OCI-LY3 (cell line): ENCODE results near the gene KCNC4.

Experiments
- H2AFZ ChIP-seq: fragments of 200-600, 300-600 bp; shearing (Covaris generic); 2 replicates; pipeline ENCODE4 v1.6.0; 2014; ENCODE audit warnings: antibody characterized with exemption, low read depth, low read length
- H3K27ac ChIP-seq: fragments of 200-600, 300-600 bp; sonication (generic); 2 replicates; pipeline ENCODE4 v1.5.1; 2014; ENCODE audit warnings: mild to moderate bottlenecking, low read length, moderate library complexity, mixed read lengths
- H3K27me3 ChIP-seq: fragments of 200-600, 300-600 bp; sonication (generic); 2 replicates; pipeline ENCODE4 v1.6.1; 2014; ENCODE audit warnings: low read depth, low read length, mixed read lengths
- H3K36me3 ChIP-seq: fragments of 200-600, 300-600 bp; sonication (generic); replicated peaks from 2 replicates; pipeline ENCODE3; 2014; ENCODE audit warnings: low read depth, low read length, mixed read lengths
- H3K4me1 ChIP-seq: fragments of 300-600, 200-600 bp; sonication (generic); 2 replicates; pipeline ENCODE4 v1.6.1; 2014; ENCODE audit warnings: low read length, mixed read lengths
- H3K4me2 ChIP-seq: fragments of 200-600, 300-600 bp; sonication (generic); 2 replicates; pipeline ENCODE4 v1.6.1; 2014; ENCODE audit warnings: low read length, mixed read lengths
- H3K4me3 ChIP-seq: fragments of 300-600, 200-600 bp; sonication (generic); 2 replicates; pipeline ENCODE4 v1.5.1; 2014; ENCODE audit warnings: antibody characterized with exemption, mild to moderate bottlenecking, low read length, moderate library complexity
- H3K79me2 ChIP-seq: fragments of 300-600, 200-600 bp; shearing (Covaris generic); 2 replicates; pipeline ENCODE4 v1.6.1; 2014; ENCODE audit warnings: mild to moderate bottlenecking, low read length, mixed read lengths
- H3K9ac ChIP-seq: fragments of 300-600, 200-600 bp; shearing (Covaris generic); 2 replicates; pipeline ENCODE4 v1.6.0; 2014; ENCODE audit warnings: mild to moderate bottlenecking, low read length, moderate library complexity
- H3K9me3 ChIP-seq: fragments of 200-600, 300-600 bp; shearing (Covaris generic); 2 replicates; pipeline ENCODE4 v1.6.1; 2014; ENCODE audit warnings: low read length, mixed read lengths; ENCODE audit not compliant: insufficient read depth
- H4K20me1 ChIP-seq: fragments of 200-600, 300-600 bp; sonication (generic); 2 replicates; pipeline ENCODE4 v1.6.1; 2016; ENCODE audit warnings: low read length, mixed read lengths; ENCODE audit not compliant: insufficient read depth
- CTCF ChIP-seq: fragments of 200-600, 300-600 bp; sonication (generic); IDR thresholded peaks from 2 replicates; pipeline ENCODE4 v1.5.1; 2014; ENCODE audit warnings: antibody characterized with exemption, low read length, low read depth
- EZH2phosphoT487 ChIP-seq: fragments of 200-600 bp; shearing (Covaris generic); IDR thresholded peaks from 2 replicates; pipeline ENCODE4 v1.6.1; 2018; ENCODE audit warnings: antibody characterized with exemption, mixed run types, low read depth

KCNC4 gene

GRCh38 chr1:110241516-110241915 lies 31.4 kb downstream of the KCNC4 start:
- Histone ChIP-seq H3K27me3 (no peaks in the 10 kb centered on the region), H3K27ac (no peak overlapping the region), H3K4me1 (peaks cover 40% of the 10 kb centered on the region)

GRCh38 chr1:110242062-110242461 lies 31.9 kb downstream of the KCNC4 start:
- no peaks in the 10 kb centered on the region for H3K79me2 ChIP-seq
- H3K9me3 ChIP-seq, result no peaks in the 10 kb centered on the region
- TF ChIP-seq EZH2phosphoT487 (no peak), CTCF (no peak)
- H3K4me2 ChIP-seq, result no peak overlapping the region
- no peak overlapping the region for H3K4me3 ChIP-seq
- no peak overlapping the region for H2AFZ ChIP-seq
- no peak overlapping the region for H3K27ac ChIP-seq
- H3K27me3 ChIP-seq, result no peaks in the 10 kb centered on the region
- H3K4me1 ChIP-seq, result peaks cover 38% of the 10 kb centered on the region
- no peak overlapping the region for H3K9ac ChIP-seq
- H3K36me3 ChIP-seq, result no peaks in the 10 kb centered on the region
- no peaks in the 10 kb centered on the region for H4K20me1 ChIP-seq

More at GRCh38 chr1:110241516-110241915, 31.4 kb downstream of the KCNC4 start:
- TF ChIP-seq EZH2phosphoT487 (no peak), CTCF (no peak)
- Histone ChIP-seq H3K4me2 (no peak overlapping the region), H3K4me3 (no peak overlapping the region), H3K9ac (no peak overlapping the region), H2AFZ (no peak overlapping the region), H4K20me1 (no peaks in the 10 kb centered on the region), H3K36me3 (no peaks in the 10 kb centered on the region), H3K79me2 (no peaks in the 10 kb centered on the region), H3K9me3 (no peaks in the 10 kb centered on the region)

- H3K9ac ChIP-seq, result no peak overlapping the region
- no peaks in the 10 kb centered on the region for H3K36me3 ChIP-seq
- no peak for TF ChIP-seq CTCF
- TF ChIP-seq EZH2phosphoT487, result no peak
- peaks cover 38% of the 10 kb centered on the region for H3K4me1 ChIP-seq
- no peaks in the 10 kb centered on the region for H3K27me3 ChIP-seq
- H4K20me1 ChIP-seq, result no peaks in the 10 kb centered on the region
- peak overlapping the region; percentile 63; the same call in 1 of the 2 replicates for H3K27ac ChIP-seq
- no peaks in the 10 kb centered on the region for H3K79me2 ChIP-seq
- no peaks in the 10 kb centered on the region for H3K9me3 ChIP-seq
- H3K4me3 ChIP-seq, result no peak overlapping the region
- H2AFZ ChIP-seq, result no peak overlapping the region
- H3K4me2 ChIP-seq, result peak overlapping the region; percentile 56
These were observed 32.6 kb downstream of the KCNC4 start for GRCh38 chr1:110242731-110243130.

GRCh38 chr1:110243146-110243545 lies 33.0 kb downstream of the KCNC4 start:
- Histone ChIP-seq H3K9ac (peak overlapping the region; percentile 52; the same call in 1 of the 2 replicates), H3K4me2 (peak overlapping the region; percentile 56), H3K27me3 (no peaks in the 10 kb centered on the region), H3K9me3 (no peaks in the 10 kb centered on the region), H3K4me3 (peak overlapping the region; percentile 22), H3K36me3 (no peaks in the 10 kb centered on the region), H2AFZ (peak overlapping the region; percentile 62; the same call in 1 of the 2 replicates), H3K4me1 (peaks cover 38% of the 10 kb centered on the region), H3K27ac (peak overlapping the region; percentile 63), H4K20me1 (no peaks in the 10 kb centered on the region), H3K79me2 (no peaks in the 10 kb centered on the region)
- TF ChIP-seq EZH2phosphoT487, result no peak
- no peak for TF ChIP-seq CTCF
